MCF 10A (cell line): ENCODE measurements around the gene EGF. TPM values are rescaled to one million over a fixed set of nuclear protein-coding genes. Genes with fewer than 3 reads are reported as not detected.
A peak's percentile ranks its signal among the peaks of the same experiment; 100 is the strongest.

Source experiments
- BruUV-seq: library from RNA; stranded (reverse); fragments of 400-500 nt; replicated peaks from 2 replicates; lab custom pipeline; 2021; lab: Mats Ljungman, UMichigan
- CTCF ChIA-PET: fragments of 300-600 bp; sonication (Branson Sonifier 250); formaldehyde crosslinking; extraction: SDS; loops from one replicate; lab custom pipeline; 2021; ENCODE audit warnings: antibody characterized with exemption, inconsistent platforms; lab: Yijun Ruan, JAX
- POLR2A ChIA-PET: fragments of 300-600, 350-650 bp; sonication (Branson Sonifier 250); formaldehyde crosslinking; extraction: SDS; loops from one replicate; lab custom pipeline; 2020; ENCODE audit warnings: antibody characterized with exemption, inconsistent platforms; lab: Yijun Ruan, JAX
- DNase-seq: peaks from one replicate; pipeline ENCODE4 v3.0.0-alpha.2; 2018; ENCODE audit not compliant: unreplicated experiment
- H3K27ac Mint-ChIP-seq: one replicate; pipeline ENCODE4 v1.8.0; 2022; ENCODE audit warnings: mild to moderate bottlenecking, low read depth, mixed read lengths; ENCODE audit not compliant: unreplicated experiment
- H3K27me3 Mint-ChIP-seq: one replicate; pipeline ENCODE4 v1.8.0; 2022; ENCODE audit warnings: mixed read lengths; ENCODE audit not compliant: insufficient read depth, unreplicated experiment
- H3K36me3 Mint-ChIP-seq: one replicate; pipeline ENCODE4 v1.8.0; 2022; ENCODE audit warnings: mild to moderate bottlenecking, moderate library complexity, mixed read lengths; ENCODE audit not compliant: insufficient read depth, unreplicated experiment
- H3K4me1 Mint-ChIP-seq: one replicate; pipeline ENCODE4 v1.8.0; 2022; ENCODE audit warnings: mixed read lengths; ENCODE audit not compliant: insufficient read depth, unreplicated experiment
- H3K4me3 Mint-ChIP-seq: one replicate; pipeline ENCODE4 v1.8.0; 2022; ENCODE audit warnings: mild to moderate bottlenecking, moderate library complexity, mixed read lengths; ENCODE audit not compliant: unreplicated experiment
- H3K9me3 Mint-ChIP-seq: one replicate; pipeline ENCODE4 v1.8.0; 2022; ENCODE audit warnings: mixed read lengths; ENCODE audit not compliant: unreplicated experiment
- intact Hi-C: fragments of 100-400 bp; cut with micrococcal nuclease; formaldehyde crosslinking; loops from 2 replicates; pipeline ENCODE4 v1.14.1; 2022
- total RNA-seq: library from RNA; stranded (reverse); gene quantifications from 2 replicates; pipeline ENCODE4 v1.2.3, GENCODE V29; 2022
- TF ChIP-seq, protein P1 (sequence below): fragments of 200-600 bp; IDR thresholded peaks from one replicate; pipeline ENCODE4 v1.8.0; 2022; ENCODE audit warnings: antibody characterized with exemption, mild to moderate bottlenecking; ENCODE audit not compliant: unreplicated experiment

EGF gene
- total RNA-seq, 1 experiment from 2014 or later: 0.12 TPM

DNA sequence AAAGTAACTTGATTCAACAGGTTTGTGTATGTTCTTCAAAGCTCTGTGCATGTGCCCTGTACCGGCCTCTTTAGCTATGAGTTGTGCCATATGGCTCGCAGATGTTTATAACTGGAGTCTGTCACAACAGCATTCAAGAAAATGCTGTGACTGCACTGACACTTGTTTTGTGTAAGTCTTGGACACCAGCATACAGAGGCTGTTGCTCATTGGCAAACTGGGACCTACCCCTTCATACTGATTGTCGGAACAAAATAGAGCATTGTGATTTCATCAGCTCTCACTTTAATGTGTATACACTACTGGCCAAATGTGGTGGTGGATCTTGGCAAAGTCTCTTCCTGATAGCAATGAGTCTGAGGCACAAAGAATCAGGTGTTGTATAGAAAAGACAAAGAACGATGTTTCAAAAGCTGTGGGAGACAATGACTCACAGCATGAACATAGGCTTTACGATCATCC, 133.9 kb downstream of the EGF start:
- no peak overlapping the region for H3K4me3 Mint-ChIP-seq

DNA sequence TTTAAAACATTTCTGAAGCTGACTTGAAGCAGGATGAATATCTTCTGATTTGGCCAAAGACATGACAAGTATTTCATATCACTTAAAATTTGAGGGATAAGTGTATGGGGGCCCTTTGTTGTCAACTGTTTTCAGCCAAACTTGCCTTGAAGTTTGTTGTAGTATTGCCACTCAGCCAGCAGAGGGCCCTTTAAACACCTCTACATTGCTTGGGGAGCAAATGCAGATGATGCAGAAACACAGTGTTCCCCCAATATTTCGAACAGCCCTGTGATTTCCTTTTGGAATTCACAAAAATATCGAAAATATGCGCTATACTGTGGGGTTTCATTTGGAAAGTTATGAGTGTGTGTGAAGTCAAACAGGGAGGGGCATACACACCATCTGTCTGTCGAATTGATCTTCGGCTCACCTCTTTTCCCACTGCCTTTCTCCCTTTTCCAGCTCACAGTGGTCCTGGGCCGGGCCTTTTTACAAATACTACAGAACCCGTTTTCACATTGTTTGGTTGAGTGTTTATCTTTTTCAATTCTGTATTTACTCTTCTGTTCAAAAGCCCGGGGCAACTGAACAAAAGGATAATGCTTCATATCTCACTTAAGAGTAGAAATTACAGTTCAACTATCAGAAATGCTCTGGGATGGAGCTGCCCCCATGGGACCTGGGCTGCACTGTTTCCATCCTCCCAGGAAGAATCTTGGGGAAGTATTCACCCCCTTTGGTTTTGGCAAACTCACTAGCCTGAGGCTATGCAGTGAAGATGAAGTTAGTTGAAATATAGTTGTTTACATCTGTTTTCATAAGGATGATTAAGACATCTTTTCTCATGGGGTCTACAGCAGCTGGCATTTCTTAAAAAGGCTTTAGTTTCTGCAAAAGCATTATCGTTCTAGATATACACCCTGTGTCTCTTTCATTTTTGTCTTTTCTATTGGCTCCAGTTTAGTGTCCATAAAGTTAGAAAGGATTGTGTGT, 137.6 kb downstream of the EGF start:
- peaks cover 19% of the 10 kb centered on the region for H3K36me3 Mint-ChIP-seq
- BruUV-seq: no TSS peak
- POLR2A ChIA-PET: interaction anchor here (0.6 to 1.7 kb wide), 7 partner anchors 9 to 820 kb away, joined by 3 to 6 read pairs (median 3); partner anchors contain the start of gene ELOVL6
- H3K4me1 Mint-ChIP-seq: peaks cover 11% of the 10 kb centered on the region
- TF ChIP-seq, protein P1, sequence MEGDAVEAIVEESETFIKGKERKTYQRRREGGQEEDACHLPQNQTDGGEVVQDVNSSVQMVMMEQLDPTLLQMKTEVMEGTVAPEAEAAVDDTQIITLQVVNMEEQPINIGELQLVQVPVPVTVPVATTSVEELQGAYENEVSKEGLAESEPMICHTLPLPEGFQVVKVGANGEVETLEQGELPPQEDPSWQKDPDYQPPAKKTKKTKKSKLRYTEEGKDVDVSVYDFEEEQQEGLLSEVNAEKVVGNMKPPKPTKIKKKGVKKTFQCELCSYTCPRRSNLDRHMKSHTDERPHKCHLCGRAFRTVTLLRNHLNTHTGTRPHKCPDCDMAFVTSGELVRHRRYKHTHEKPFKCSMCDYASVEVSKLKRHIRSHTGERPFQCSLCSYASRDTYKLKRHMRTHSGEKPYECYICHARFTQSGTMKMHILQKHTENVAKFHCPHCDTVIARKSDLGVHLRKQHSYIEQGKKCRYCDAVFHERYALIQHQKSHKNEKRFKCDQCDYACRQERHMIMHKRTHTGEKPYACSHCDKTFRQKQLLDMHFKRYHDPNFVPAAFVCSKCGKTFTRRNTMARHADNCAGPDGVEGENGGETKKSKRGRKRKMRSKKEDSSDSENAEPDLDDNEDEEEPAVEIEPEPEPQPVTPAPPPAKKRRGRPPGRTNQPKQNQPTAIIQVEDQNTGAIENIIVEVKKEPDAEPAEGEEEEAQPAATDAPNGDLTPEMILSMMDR: peak; percentile 82
- no peak overlapping the region for H3K27ac Mint-ChIP-seq
- CTCF ChIA-PET: interaction anchor here (0.5 to 7.9 kb wide), 71 partner anchors 9 to 1173 kb away, joined by 3 to 178 read pairs (median 5); partner anchors contain the start of gene ELOVL6
- DNase-seq: peak; percentile 58
- H3K27me3 Mint-ChIP-seq: no peaks in the 10 kb centered on the region
- H3K4me3 Mint-ChIP-seq: no peak overlapping the region
- intact Hi-C loops: loop anchor here (1.0 kb wide), 3 partner anchors 147 to 459 kb away; no protein-coding TSS in a partner anchor
- no peaks in the 10 kb centered on the region for H3K9me3 Mint-ChIP-seq

More for the DNA sequence above, 133.9 kb downstream of the EGF start:
- no TSS peak for BruUV-seq
- TF ChIP-seq, protein P1: no peak
- ChIA-PET CTCF (interaction anchor here (0.6 to 7.9 kb wide), 13 partner anchors 41 to 1586 kb away, joined by 3 to 178 read pairs (median 3); no protein-coding TSS in a partner anchor), POLR2A (interaction anchor here (0.5 to 1.4 kb wide), 4 partner anchors 12 to 1768 kb away, joined by 3 to 4 read pairs (median 4); partner anchors contain the start of gene ELOVL6)
- Mint-ChIP-seq H3K27me3 (no peaks in the 10 kb centered on the region), H3K4me1 (peaks cover 10% of the 10 kb centered on the region), H3K9me3 (no peaks in the 10 kb centered on the region), H3K27ac (no peak overlapping the region), H3K36me3 (peaks cover 24% of the 10 kb centered on the region)
- intact Hi-C loops: no loop called here
- peak; percentile 47 for DNase-seq

GRCh38 chr4:110055158-110055768, 142.6 kb downstream of the EGF start:
- H3K27ac Mint-ChIP-seq: peak overlapping the region; percentile 12
- no TSS peak for BruUV-seq
- no peak overlapping the region for H3K4me3 Mint-ChIP-seq
- CTCF ChIA-PET: interaction anchor here (0.6 to 1.6 kb wide), 8 partner anchors 13 to 482 kb away, joined by 3 to 5 read pairs (median 3); no protein-coding TSS in a partner anchor
- H3K4me1 Mint-ChIP-seq: peaks cover 21% of the 10 kb centered on the region
- TF ChIP-seq, protein P1: no peak
- H3K27me3 Mint-ChIP-seq: no peaks in the 10 kb centered on the region
- DNase-seq: no peak
- POLR2A ChIA-PET: interaction anchor here (1.0 to 1.3 kb wide), 5 partner anchors 10 to 143 kb away, joined by 3 to 5 read pairs (median 4); partner anchors contain the start of gene ELOVL6
- H3K36me3 Mint-ChIP-seq: peaks cover 26% of the 10 kb centered on the region
- intact Hi-C loops: no loop called here
- no peaks in the 10 kb centered on the region for H3K9me3 Mint-ChIP-seq
